Gastroesophageal sphincter (tissue), 3 donors: ENCODE measurements around the gene ATAD3B.

Experiments used
- CTCF ChIP-seq, 4 experiments: fragments of 200-600 bp in 2 of 4; fragments of 450-650 bp in 2 of 4; sonication (generic) in 1 of 4; IDR thresholded peaks; one replicate each; pipeline ENCODE4 v1.5.1; 2017 to 2019; ENCODE audit warnings: antibody characterized with exemption in 4 of 4, mild to moderate bottlenecking in 2 of 4, moderate library complexity in 2 of 4
- POLR2A ChIP-seq, 2 donors: fragments of 450-650 bp; IDR thresholded peaks; one replicate each; pipeline ENCODE4 v1.6.1; 2017; ENCODE audit warnings: antibody characterized with exemption in 2 of 2, mild to moderate bottlenecking in 2 of 2, moderate library complexity in 1 of 2

DNA sequence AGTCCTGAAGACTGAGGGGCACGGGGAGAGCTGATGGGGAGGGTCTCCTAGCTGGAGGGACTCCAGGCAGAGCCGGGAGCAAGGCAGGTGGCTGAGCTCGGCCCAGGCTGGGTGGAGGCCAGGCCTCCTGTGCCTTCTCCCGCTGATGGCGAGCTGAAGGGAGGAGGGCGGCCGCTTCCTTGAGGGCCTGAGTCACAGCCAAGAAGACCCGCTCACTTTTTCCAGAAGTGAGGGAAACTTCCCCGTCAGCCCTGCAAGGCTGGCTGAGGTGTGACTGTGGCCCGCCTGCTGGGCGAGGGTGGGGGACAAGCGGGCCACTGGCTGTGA is 37.8 kb upstream of the ATAD3B start:
- TF ChIP-seq CTCF (IDR thresholded peaks at IDR 0.05) = no peak
- TF ChIP-seq POLR2A (IDR thresholded peaks at IDR 0.05) = no peak
